ENCODE measurements around the gene GCNT2. TPM values are rescaled to one million over a fixed set of nuclear protein-coding genes. Genes with fewer than 3 reads are reported as not detected.
"Not testable (repeated sequence)": the region's sequence is repeated elsewhere in the genome, so short reads cannot be mapped to it uniquely, and the experiment has no call there.

GCNT2 gene
- total RNA-seq, 4 donors from 2014 or later, result 3.8 to 7.9 (median 6.0) TPM

GRCh38 chr6:10579803-10580202 is 58.7 kb downstream of the GCNT2 start:
- ATAC-seq (ENCODE audit: low FRiP score) (no peak), DNase-seq (ENCODE audit: low spot score) (no peak)
- no peak for TF ChIP-seq CTCF (IDR thresholded peaks at IDR 0.05)

GRCh38 chr6:10580570-10580969 is 59.4 kb downstream of the GCNT2 start:
- ATAC-seq (ENCODE audit: low FRiP score) (no peak), DNase-seq (ENCODE audit: low spot score) (no peak)
- TF ChIP-seq CTCF (IDR thresholded peaks at IDR 0.05), result no peak

DNA sequence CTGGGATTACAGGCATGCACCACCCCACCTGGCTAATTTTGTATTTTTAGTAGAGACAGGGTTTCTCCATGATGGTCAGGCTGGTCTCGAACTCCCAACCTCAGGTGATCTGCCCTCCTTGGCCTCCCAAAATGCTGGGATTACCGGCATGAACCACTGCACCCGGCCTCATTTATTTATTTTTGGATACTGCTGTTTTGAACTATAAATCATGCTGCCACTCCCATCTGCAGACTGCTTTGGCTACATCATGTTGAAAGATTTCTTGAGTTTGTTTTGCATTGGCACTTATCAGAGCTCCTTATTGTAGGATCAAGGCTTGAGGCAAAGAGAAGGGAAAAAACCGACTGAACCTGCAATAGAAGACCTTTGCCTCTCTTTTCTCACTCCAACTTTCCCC is 60.3 kb downstream of the GCNT2 start:
- DNase-seq (ENCODE audit: low spot score); ATAC-seq (ENCODE audit: low FRiP score): not testable (repeated sequence)

DNA sequence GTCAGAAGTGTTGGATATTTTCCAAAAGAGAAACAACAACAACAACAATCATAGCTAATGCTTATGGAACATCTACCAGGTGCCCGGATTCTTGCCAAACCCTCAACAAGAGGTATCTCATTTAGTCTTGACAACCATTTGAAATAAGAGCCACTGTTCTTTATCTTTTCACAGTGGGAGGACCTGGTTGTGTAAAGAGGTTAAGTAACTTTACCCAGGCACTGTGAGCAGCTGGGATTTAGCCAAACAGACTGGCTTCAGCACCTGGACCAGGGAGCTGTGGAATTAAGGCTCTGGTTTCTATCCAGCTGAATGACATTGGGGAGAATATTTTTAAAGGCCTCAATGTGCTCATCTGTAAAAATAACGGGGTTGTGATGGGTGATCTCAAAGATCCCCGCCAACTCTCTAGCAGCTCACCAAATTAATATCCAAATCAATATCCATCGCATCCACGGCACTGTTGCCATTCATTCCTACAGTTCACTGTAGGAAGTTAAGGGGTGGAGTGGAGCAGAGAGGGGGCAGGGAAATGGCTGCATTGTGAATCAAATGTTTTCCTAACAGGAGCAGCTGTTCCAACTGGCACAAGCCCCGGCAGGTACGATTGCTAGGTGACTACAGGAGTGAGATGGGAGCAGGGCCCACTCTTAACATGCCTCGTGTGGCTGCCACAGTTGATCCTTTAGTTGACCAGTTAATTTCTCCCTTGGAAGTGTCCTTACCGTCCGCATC is 61.8 kb downstream of the GCNT2 start:
- DNase-seq (ENCODE audit: low spot score) (no peak), ATAC-seq (ENCODE audit: low FRiP score) (no peak)
- no peak for TF ChIP-seq CTCF (IDR thresholded peaks at IDR 0.05)

DNA sequence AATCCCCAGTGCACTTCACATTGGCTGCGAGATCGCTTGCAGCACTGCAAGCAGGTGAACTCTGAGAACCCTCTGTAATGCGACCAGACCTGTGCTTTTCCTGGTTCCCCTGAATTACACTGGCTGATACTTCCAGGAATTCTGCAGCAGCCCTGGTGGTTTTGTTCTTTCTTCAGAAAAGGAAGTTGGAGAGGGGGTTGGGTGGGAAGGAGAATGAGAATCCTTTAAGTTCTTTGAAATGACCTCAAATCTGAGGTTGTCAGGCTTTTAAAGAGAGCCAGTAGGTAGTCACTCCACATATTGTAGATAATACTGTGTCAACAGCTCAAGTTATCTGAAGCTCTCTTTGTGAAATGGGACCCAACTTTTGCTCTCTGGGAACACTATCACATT is 62.4 kb downstream of the GCNT2 start:
- no peak for ATAC-seq (ENCODE audit: low FRiP score)
- no peak for DNase-seq (ENCODE audit: low spot score)
- TF ChIP-seq CTCF (IDR thresholded peaks at IDR 0.05), result no peak

DNA sequence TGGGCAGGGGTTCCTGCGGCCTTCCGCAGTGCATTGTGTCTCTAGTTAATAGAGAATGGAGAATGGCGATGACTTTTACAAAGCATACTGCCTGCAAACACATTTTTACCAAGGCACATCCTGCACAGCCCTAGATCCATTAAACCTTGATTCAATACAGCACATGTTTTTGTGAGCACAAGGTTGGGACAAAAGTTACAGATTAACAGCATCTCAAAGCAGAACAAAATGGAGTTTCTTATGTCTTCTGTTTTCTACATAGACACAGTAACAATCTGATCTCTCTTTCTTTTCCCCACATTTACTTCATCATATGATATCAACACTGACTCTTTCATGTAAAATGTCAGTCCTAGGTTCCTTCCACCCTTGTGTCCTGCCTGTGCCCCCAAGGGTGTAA is 63.5 kb downstream of the GCNT2 start:
- TF ChIP-seq CTCF (IDR thresholded peaks at IDR 0.05), result no peak
- no peak for DNase-seq (ENCODE audit: low spot score)
- ATAC-seq (ENCODE audit: low FRiP score), result no peak

DNA sequence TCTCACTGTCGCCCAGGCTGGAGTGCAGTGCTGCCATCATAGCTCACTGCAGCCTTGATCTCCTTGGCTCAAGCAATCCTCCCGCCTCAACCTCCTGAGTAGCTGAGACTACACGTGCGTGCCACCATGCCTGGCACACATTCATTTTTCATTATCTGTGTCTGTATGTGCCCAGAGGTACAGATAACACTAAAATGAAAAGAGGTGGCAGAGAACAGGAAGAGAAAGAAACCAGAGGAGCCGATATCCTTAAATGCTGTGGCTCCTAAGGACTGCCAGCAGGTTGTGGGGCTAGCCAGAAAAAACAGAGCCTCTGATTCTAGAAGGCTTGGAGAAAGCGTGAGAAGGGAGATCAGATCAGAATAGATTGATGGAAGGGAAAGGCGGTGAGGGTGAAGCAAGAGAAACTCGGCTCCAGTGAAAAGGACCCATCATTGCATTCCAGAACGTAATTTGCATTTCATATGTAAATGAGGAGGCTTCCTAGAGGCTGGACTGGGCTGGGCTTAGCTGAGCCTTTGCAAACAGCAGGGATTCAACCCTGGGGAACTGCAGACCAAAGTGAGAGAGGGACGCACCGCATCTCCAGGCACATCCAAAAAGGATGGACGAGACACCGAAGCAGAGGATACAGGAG is 64.2 kb downstream of the GCNT2 start:
- TF ChIP-seq CTCF (IDR thresholded peaks at IDR 0.05), result no peak
- ATAC-seq (ENCODE audit: low FRiP score) (no peak), DNase-seq (ENCODE audit: low spot score) (no peak)
